Breast epithelium (tissue), 3 donors: ENCODE results near the gene PADI1.

Experiments
- POLR2A ChIP-seq: fragments of 450-650 bp; IDR thresholded peaks from one replicate; pipeline ENCODE4 v1.6.1; 2016; ENCODE audit warnings: antibody characterized with exemption, mild to moderate bottlenecking, moderate library complexity
- TF ChIP-seq, protein P1 (sequence below), 3 donors: fragments of 450-650 bp; IDR thresholded peaks; one replicate each; pipeline ENCODE4 v1.5.1; 2016 to 2017; ENCODE audit warnings: antibody characterized with exemption in 3 of 3, mild to moderate bottlenecking in 3 of 3, moderate library complexity in 3 of 3

- TF ChIP-seq, protein P1, sequence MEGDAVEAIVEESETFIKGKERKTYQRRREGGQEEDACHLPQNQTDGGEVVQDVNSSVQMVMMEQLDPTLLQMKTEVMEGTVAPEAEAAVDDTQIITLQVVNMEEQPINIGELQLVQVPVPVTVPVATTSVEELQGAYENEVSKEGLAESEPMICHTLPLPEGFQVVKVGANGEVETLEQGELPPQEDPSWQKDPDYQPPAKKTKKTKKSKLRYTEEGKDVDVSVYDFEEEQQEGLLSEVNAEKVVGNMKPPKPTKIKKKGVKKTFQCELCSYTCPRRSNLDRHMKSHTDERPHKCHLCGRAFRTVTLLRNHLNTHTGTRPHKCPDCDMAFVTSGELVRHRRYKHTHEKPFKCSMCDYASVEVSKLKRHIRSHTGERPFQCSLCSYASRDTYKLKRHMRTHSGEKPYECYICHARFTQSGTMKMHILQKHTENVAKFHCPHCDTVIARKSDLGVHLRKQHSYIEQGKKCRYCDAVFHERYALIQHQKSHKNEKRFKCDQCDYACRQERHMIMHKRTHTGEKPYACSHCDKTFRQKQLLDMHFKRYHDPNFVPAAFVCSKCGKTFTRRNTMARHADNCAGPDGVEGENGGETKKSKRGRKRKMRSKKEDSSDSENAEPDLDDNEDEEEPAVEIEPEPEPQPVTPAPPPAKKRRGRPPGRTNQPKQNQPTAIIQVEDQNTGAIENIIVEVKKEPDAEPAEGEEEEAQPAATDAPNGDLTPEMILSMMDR (IDR thresholded peaks at IDR 0.05) = no peak
- no peak for TF ChIP-seq POLR2A
These were observed 76.8 kb downstream of the PADI1 start for GRCh38 chr1:17281775-17282181.
